ENCODE data around the gene MCMBP.

Gene MCMBP

GRCh38 chr10:119783665-119784027 is 89.0 kb downstream of the MCMBP start:
- DNase-seq (ENCODE audit: low read depth) = no peak

GRCh38 chr10:119782981-119783664 is 89.5 kb downstream of the MCMBP start:
- no peak for DNase-seq (ENCODE audit: low read depth)

GRCh38 chr10:119781498-119781897 is 91.1 kb downstream of the MCMBP start:
- no peak for DNase-seq (ENCODE audit: low read depth)

GRCh38 chr10:119780879-119781480 is 91.7 kb downstream of the MCMBP start:
- DNase-seq (ENCODE audit: low read depth) = no peak
